DMS53 treated with DMSO at 0.1 percent for 48 hours (cell line): ENCODE measurements around the gene DERL2.
"Not testable (repeated sequence)": the region's sequence is repeated elsewhere in the genome, so short reads cannot be mapped to it uniquely, and the experiment has no call there.

ENCODE experiments used
- DNase-seq: peaks from one replicate; lab custom pipeline; 2025; ENCODE audit not compliant: unreplicated experiment; lab: John Stamatoyannopoulos, UW

Gene DERL2

GRCh38 chr17:5438716-5439445 is 47.1 kb downstream of the DERL2 start, which contains the start of gene C1QBP:
TSS of gene C1QBP (minus strand) at chr17:5439155. CDS start at chr17:5439073, 82 bp downstream.
- peak; percentile 74 for DNase-seq

- DNase-seq: no peak
These were observed 48.2 kb downstream of the DERL2 start for GRCh38 chr17:5437721-5438317.

GRCh38 chr17:5435781-5436315 is 50.1 kb downstream of the DERL2 start:
- not testable (repeated sequence) for DNase-seq

- no peak for DNase-seq
These were observed 51.0 kb downstream of the DERL2 start for GRCh38 chr17:5434984-5435383.

- DNase-seq: no peak
These were observed 53.9 kb downstream of the DERL2 start for GRCh38 chr17:5431949-5432556.

- DNase-seq: not testable (repeated sequence)
These were observed 54.7 kb downstream of the DERL2 start for GRCh38 chr17:5431234-5431633.

GRCh38 chr17:5430413-5430999 is 55.5 kb downstream of the DERL2 start:
- no peak for DNase-seq

GRCh38 chr17:5429191-5429887 is 56.6 kb downstream of the DERL2 start:
- DNase-seq: peak; percentile 86

- DNase-seq: no peak
These were observed 60.2 kb downstream of the DERL2 start for GRCh38 chr17:5425826-5426225.

GRCh38 chr17:5424909-5425308 is 61.1 kb downstream of the DERL2 start:
- no peak for DNase-seq

- DNase-seq: no peak
These were observed 63.5 kb downstream of the DERL2 start for GRCh38 chr17:5422505-5422904.
